HepG2 (cell line): ENCODE data around the gene REC114.

Source experiments
- EZH2 ChIP-seq: conservative IDR thresholded peaks from 2 replicates; pipeline ENCODE4 v1.6.1; 2012; ENCODE audit warnings: mild to moderate bottlenecking, low read depth, low read length, moderate library complexity
- KLF6 ChIP-seq: IDR thresholded peaks from 2 replicates; pipeline ENCODE4 v1.8.0; 2016; ENCODE audit warnings: missing biosample characterization, missing genetic modification reagents
- KLF9 ChIP-seq: IDR thresholded peaks from 2 replicates; pipeline ENCODE4 v1.6.1; 2016; ENCODE audit warnings: low read depth
- PHF20 ChIP-seq: sonication (generic); formaldehyde crosslinking; IDR thresholded peaks from 2 replicates; pipeline ENCODE4 v1.5.0; 2020; ENCODE audit warnings: mild to moderate bottlenecking, missing genetic modification reagents
- POLR2A ChIP-seq, 2 experiments: IDR thresholded peaks; 2 replicates each; pipeline ENCODE4 v1.6.1; 2011; ENCODE audit warnings: low read depth in 2 of 2, low read length in 2 of 2, mild to moderate bottlenecking in 1 of 2, moderate library complexity in 1 of 2; ENCODE audit not compliant: insufficient read depth in 1 of 2
- TOE1 ChIP-seq: sonication (generic); formaldehyde crosslinking; IDR thresholded peaks from 2 replicates; pipeline ENCODE4 v1.4.0; 2020; ENCODE audit warnings: mild to moderate bottlenecking, missing genetic modification reagents
- ZNF3 ChIP-seq: IDR thresholded peaks from 2 replicates; pipeline ENCODE4 v1.7.0; 2017; ENCODE audit warnings: inconsistent platforms
- ZNF558 ChIP-seq: sonication (generic); formaldehyde crosslinking; IDR thresholded peaks from 2 replicates; pipeline ENCODE4 v1.9.0; 2022; ENCODE audit warnings: mild to moderate bottlenecking, missing genetic modification reagents, borderline replicate concordance
- ZNF7 ChIP-seq: IDR thresholded peaks from 2 replicates; pipeline ENCODE4 v1.6.1; 2016; ENCODE audit warnings: missing biosample characterization, missing genetic modification reagents
- ZNF775 ChIP-seq: sonication (generic); formaldehyde crosslinking; IDR thresholded peaks from 2 replicates; pipeline ENCODE4 v1.4.0; 2020; ENCODE audit warnings: missing genetic modification reagents, mild to moderate bottlenecking, moderate library complexity, borderline replicate concordance
- TF ChIP-seq, protein P1 (sequence below), 2 experiments: fragments of 450-650 bp in 1 of 2; sonication (generic) in 1 of 2; formaldehyde crosslinking in 1 of 2; IDR thresholded peaks; 2 replicates each; pipeline versions ENCODE4 v1.6.1 to v1.8.0; 2016 to 2022; ENCODE audit warnings: antibody characterized with exemption in 1 of 2, mild to moderate bottlenecking in 1 of 2, missing genetic modification reagents in 1 of 2
- TF ChIP-seq, protein P2 (sequence below): sonication (generic); formaldehyde crosslinking; IDR thresholded peaks from 2 replicates; pipeline ENCODE4 v1.4.0; 2020; ENCODE audit warnings: missing genetic modification reagents, borderline replicate concordance
- TF ChIP-seq, protein P3 (sequence below): sonication (generic); formaldehyde crosslinking; IDR thresholded peaks from 2 replicates; pipeline ENCODE4 v1.5.0; 2020; ENCODE audit warnings: mild to moderate bottlenecking, missing genetic modification reagents, moderate library complexity
- TF ChIP-seq, protein P4 (sequence below): sonication (generic); formaldehyde crosslinking; IDR thresholded peaks from 2 replicates; pipeline ENCODE4 v1.5.0; 2020; ENCODE audit warnings: missing genetic modification reagents

DNA sequence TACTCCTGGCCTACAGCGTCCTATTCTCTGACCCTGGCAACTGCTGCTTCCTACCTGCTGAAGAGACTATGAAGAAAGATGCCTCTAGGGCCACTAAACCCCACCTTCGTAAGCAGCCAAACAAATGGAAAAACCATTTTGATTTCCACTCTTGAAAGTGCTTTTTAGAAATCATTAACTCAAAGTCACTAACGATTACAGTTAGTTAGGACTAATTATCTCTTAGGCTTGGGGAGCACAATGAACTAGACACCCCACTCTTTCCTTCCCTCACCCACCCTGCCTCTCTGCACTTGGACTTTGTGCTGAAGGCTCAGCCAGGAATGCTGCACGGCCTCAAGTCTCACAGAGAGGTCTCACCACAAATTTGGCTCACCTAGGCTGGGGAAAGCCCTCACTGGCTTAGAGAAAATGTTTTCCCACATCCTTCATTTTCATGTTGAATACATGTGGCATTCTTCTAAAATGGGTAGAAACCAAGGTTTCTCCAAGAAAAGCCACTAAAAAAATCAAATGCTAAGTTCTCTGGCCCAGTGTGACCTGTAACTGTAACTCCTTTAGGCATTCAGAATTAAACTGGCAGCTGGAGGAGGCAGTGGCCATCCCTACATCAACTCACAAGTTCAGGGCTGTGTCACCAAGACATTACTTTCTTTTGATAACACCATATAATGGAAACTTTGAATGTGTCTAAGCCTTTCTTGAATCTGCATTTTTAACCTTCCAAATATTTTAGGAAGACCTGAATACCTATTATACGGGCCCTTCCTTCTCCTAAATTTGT lies 143.1 kb downstream of the REC114 start:
- TF ChIP-seq TOE1 (CRISPR knock-in tag) (no peak), ZNF558 (no peak), PHF20 (no peak), EZH2 (no peak), ZNF7 (no peak), ZNF775 (no peak), ZNF3 (no peak), KLF9 (CRISPR knock-in tag) (no peak), POLR2A (IDR thresholded peaks at IDR 0.05; ENCODE audit: insufficient read depth in 1 of 2, low read depth in 2 of 2, low read length in 2 of 2) (no peak), KLF6 (no peak)
- TF ChIP-seq, protein P1, sequence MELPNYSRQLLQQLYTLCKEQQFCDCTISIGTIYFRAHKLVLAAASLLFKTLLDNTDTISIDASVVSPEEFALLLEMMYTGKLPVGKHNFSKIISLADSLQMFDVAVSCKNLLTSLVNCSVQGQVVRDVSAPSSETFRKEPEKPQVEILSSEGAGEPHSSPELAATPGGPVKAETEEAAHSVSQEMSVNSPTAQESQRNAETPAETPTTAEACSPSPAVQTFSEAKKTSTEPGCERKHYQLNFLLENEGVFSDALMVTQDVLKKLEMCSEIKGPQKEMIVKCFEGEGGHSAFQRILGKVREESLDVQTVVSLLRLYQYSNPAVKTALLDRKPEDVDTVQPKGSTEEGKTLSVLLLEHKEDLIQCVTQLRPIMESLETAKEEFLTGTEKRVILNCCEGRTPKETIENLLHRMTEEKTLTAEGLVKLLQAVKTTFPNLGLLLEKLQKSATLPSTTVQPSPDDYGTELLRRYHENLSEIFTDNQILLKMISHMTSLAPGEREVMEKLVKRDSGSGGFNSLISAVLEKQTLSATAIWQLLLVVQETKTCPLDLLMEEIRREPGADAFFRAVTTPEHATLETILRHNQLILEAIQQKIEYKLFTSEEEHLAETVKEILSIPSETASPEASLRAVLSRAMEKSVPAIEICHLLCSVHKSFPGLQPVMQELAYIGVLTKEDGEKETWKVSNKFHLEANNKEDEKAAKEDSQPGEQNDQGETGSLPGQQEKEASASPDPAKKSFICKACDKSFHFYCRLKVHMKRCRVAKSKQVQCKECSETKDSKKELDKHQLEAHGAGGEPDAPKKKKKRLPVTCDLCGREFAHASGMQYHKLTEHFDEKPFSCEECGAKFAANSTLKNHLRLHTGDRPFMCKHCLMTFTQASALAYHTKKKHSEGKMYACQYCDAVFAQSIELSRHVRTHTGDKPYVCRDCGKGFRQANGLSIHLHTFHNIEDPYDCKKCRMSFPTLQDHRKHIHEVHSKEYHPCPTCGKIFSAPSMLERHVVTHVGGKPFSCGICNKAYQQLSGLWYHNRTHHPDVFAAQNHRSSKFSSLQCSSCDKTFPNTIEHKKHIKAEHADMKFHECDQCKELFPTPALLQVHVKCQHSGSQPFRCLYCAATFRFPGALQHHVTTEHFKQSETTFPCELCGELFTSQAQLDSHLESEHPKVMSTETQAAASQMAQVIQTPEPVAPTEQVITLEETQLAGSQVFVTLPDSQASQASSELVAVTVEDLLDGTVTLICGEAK (IDR thresholded peaks at IDR 0.05) = no peak
- TF ChIP-seq, protein P1 (CRISPR knock-in tag; IDR thresholded peaks at IDR 0.05) = no peak
- TF ChIP-seq, protein P2, sequence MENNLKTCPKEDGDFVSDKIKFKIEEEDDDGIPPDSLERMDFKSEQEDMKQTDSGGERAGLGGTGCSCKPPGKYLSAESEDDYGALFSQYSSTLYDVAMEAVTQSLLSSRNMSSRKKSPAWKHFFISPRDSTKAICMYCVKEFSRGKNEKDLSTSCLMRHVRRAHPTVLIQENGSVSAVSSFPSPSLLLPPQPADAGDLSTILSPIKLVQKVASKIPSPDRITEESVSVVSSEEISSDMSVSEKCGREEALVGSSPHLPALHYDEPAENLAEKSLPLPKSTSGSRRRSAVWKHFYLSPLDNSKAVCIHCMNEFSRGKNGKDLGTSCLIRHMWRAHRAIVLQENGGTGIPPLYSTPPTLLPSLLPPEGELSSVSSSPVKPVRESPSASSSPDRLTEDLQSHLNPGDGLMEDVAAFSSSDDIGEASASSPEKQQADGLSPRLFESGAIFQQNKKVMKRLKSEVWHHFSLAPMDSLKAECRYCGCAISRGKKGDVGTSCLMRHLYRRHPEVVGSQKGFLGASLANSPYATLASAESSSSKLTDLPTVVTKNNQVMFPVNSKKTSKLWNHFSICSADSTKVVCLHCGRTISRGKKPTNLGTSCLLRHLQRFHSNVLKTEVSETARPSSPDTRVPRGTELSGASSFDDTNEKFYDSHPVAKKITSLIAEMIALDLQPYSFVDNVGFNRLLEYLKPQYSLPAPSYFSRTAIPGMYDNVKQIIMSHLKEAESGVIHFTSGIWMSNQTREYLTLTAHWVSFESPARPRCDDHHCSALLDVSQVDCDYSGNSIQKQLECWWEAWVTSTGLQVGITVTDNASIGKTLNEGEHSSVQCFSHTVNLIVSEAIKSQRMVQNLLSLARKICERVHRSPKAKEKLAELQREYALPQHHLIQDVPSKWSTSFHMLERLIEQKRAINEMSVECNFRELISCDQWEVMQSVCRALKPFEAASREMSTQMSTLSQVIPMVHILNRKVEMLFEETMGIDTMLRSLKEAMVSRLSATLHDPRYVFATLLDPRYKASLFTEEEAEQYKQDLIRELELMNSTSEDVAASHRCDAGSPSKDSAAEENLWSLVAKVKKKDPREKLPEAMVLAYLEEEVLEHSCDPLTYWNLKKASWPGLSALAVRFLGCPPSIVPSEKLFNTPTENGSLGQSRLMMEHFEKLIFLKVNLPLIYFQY (CRISPR knock-in tag) = no peak
- TF ChIP-seq, protein P3, sequence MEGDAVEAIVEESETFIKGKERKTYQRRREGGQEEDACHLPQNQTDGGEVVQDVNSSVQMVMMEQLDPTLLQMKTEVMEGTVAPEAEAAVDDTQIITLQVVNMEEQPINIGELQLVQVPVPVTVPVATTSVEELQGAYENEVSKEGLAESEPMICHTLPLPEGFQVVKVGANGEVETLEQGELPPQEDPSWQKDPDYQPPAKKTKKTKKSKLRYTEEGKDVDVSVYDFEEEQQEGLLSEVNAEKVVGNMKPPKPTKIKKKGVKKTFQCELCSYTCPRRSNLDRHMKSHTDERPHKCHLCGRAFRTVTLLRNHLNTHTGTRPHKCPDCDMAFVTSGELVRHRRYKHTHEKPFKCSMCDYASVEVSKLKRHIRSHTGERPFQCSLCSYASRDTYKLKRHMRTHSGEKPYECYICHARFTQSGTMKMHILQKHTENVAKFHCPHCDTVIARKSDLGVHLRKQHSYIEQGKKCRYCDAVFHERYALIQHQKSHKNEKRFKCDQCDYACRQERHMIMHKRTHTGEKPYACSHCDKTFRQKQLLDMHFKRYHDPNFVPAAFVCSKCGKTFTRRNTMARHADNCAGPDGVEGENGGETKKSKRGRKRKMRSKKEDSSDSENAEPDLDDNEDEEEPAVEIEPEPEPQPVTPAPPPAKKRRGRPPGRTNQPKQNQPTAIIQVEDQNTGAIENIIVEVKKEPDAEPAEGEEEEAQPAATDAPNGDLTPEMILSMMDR = no peak
- TF ChIP-seq, protein P4, sequence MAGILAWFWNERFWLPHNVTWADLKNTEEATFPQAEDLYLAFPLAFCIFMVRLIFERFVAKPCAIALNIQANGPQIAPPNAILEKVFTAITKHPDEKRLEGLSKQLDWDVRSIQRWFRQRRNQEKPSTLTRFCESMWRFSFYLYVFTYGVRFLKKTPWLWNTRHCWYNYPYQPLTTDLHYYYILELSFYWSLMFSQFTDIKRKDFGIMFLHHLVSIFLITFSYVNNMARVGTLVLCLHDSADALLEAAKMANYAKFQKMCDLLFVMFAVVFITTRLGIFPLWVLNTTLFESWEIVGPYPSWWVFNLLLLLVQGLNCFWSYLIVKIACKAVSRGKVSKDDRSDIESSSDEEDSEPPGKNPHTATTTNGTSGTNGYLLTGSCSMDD (CRISPR knock-in tag) = no peak
